Lung (tissue), 12 donors: Measurements from ENCODE around the gene GSAP. TPM values are rescaled to one million over a fixed set of nuclear protein-coding genes. Genes with fewer than 3 reads are reported as not detected.

ENCODE experiments used
- ATAC-seq: fragments of 200-7000 bp; cut with Tn5 transposase; one replicate; pipeline ENCODE4 v1.9.1; 2020; ENCODE audit warnings: moderate number of reproducible peaks; ENCODE audit not compliant: insufficient read depth, low FRiP score
- DNase-seq, 3 donors: peaks; one replicate each; pipeline ENCODE4 v3.0.0-alpha.2; 2013 to 2017
- H3K27ac ChIP-seq, 2 donors: one replicate each; pipeline ENCODE4 v1.5.1; 2013; ENCODE audit warnings: mild to moderate bottlenecking in 2 of 2, moderate library complexity in 2 of 2, control low read depth in 1 of 2, inconsistent platforms in 1 of 2, low read depth in 1 of 2, low read length in 1 of 2
- H3K27me3 ChIP-seq, 3 donors: one replicate each; pipeline ENCODE4 v1.5.1; 2013; ENCODE audit warnings: low read length in 2 of 3; ENCODE audit not compliant: control insufficient read depth in 3 of 3, insufficient read depth in 3 of 3
- H3K36me3 ChIP-seq, 4 donors: one replicate each; pipeline ENCODE4 v1.5.1; 2013; ENCODE audit warnings: low read length in 4 of 4, mild to moderate bottlenecking in 1 of 4, moderate library complexity in 1 of 4; ENCODE audit not compliant: control insufficient read depth in 4 of 4, insufficient read depth in 4 of 4
- H3K4me1 ChIP-seq, 5 donors: one replicate each; pipeline ENCODE4 v1.5.1; 2013; ENCODE audit warnings: low read length in 5 of 5, mild to moderate bottlenecking in 2 of 5, moderate library complexity in 1 of 5; ENCODE audit not compliant: control insufficient read depth in 5 of 5, insufficient read depth in 5 of 5
- H3K4me3 ChIP-seq: one replicate; pipeline ENCODE4 v1.5.1; 2013; ENCODE audit warnings: mild to moderate bottlenecking, control low read depth, moderate library complexity
- H3K9ac ChIP-seq, 2 donors: one replicate each; pipeline ENCODE4 v1.5.1; 2013; ENCODE audit warnings: low read length in 2 of 2, control low read depth in 1 of 2; ENCODE audit not compliant: insufficient read depth in 1 of 2
- H3K9me3 ChIP-seq, 4 donors: one replicate each; pipeline ENCODE4 v1.5.1; 2013; ENCODE audit warnings: low read length in 3 of 4, mild to moderate bottlenecking in 1 of 4, moderate library complexity in 1 of 4; ENCODE audit not compliant: control insufficient read depth in 4 of 4, insufficient read depth in 3 of 4
- CTCF ChIP-seq: IDR thresholded peaks from 2 replicates; pipeline ENCODE4 v1.5.1; 2012; ENCODE audit warnings: mild to moderate bottlenecking; ENCODE audit errors: control extremely low read depth, extremely low read depth
- WGBS, 2 donors: extraction: QIAGEN DNeasy Blood & Tissue Kit; methylation state at CpG; one replicate each; pipeline ENCODE4 v1.1.7; 2013; 5-methylcytosine and 5-hydroxymethylcytosine counted together
- polyA plus RNA-seq, 2 donors: library from polyadenylated mRNA; stranded (reverse); fragments of 200-250 nt; gene quantifications; one replicate each; pipeline ENCODE4 v1.2.1, GENCODE V29; 2013
- total RNA-seq, 2 donors: library from RNA; depleted of rRNA in 1 of 2; stranded (reverse); fragments of >200 nt in 1 of 2; gene quantifications; one replicate each; pipeline ENCODE4 v1.2.1, GENCODE V29; 2014 to 2021
- donor health status: control.
- donor health status: control.
- donor health status: Bipolar disorder and iron deficiency.
- donor health status: healthy.
- donor health status: DM: yes; HTN: yes; CAD: no.

The GSAP gene
- total and polyA plus RNA-seq, 4 donors = 26.4 to 99.3 (median 57.4) TPM

DNA sequence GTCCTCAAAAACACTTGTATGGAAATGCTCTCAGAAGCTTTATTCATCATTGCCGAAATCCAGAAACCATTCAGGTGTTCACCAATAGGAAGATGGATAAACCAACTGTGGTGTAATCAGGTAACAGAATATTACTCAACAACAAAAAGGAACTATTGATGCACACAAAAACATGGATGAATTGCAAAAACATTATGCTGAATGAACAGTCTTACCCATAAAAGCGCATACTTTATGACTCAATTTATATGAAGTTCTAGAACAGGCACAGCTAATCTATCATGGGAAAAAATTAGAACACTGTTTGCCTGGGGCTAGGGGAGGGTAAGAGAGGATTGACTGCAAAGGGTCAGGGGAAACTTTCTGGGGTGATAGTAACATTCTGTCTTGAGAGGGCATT lies 26.9 kb upstream of the GSAP start:
- no peaks in the 10 kb centered on the region for H3K4me1 ChIP-seq
- no peaks in the 10 kb centered on the region for H3K36me3 ChIP-seq
- no peak for TF ChIP-seq CTCF
- H3K9me3 ChIP-seq = no peaks in the 10 kb centered on the region
- no peak overlapping the region for H3K4me3 ChIP-seq
- 55 to 78% methylated on average over 2 of the region's 2 CpGs for WGBS, 2 donors
- H3K27me3 ChIP-seq = no peaks in the 10 kb centered on the region
- ATAC-seq (no peak), DNase-seq (no peak)
- H3K27ac ChIP-seq = no peak overlapping the region
- H3K9ac ChIP-seq = no peak overlapping the region

- Histone ChIP-seq H3K36me3 (no peaks in the 10 kb centered on the region), H3K27ac (no peak overlapping the region), H3K4me3 (no peak overlapping the region), H3K4me1 (no peaks in the 10 kb centered on the region), H3K9me3 (no peaks in the 10 kb centered on the region), H3K27me3 (no peaks in the 10 kb centered on the region), H3K9ac (no peak overlapping the region)
- DNase-seq = no peak
- no peak for ATAC-seq
- WGBS, 2 donors = 56 to 65% methylated on average over 2 of the region's 2 CpGs
- no peak for TF ChIP-seq CTCF
Observed at GRCh38 chr7:77442636-77443035, 26.5 kb upstream of the GSAP start.

DNA sequence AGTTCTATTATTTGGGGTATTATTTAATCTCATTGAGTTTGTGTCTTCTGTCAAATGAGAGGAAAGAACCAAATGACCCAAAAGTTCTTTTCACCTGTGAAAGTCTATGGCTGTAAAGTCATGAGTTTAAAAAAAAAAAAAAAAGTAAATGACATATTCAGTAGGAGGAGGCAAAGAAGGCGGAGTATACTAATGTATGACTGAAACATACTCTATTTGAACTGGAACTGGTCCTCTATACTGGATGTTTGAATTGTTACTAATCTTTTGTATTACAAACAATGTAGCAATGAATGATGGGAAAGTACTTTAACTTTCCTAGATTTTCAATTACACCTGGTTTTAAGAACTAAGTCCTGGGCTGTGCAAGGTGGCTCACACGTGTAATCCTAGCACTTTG lies 24.9 kb upstream of the GSAP start:
- Histone ChIP-seq H3K27ac (no peak overlapping the region), H3K4me1 (no peaks in the 10 kb centered on the region), H3K27me3 (no peaks in the 10 kb centered on the region), H3K36me3 (no peaks in the 10 kb centered on the region), H3K4me3 (no peak overlapping the region), H3K9me3 (no peaks in the 10 kb centered on the region), H3K9ac (no peak overlapping the region)
- ATAC-seq (no peak), DNase-seq (peak in 1 of 3 donors; percentile 23)
- TF ChIP-seq CTCF = no peak
- WGBS, 2 donors = 66 to 79% methylated on average over 2 of the region's 2 CpGs

- Histone ChIP-seq H3K36me3 (no peaks in the 10 kb centered on the region), H3K4me1 (no peaks in the 10 kb centered on the region), H3K4me3 (no peak overlapping the region), H3K9ac (no peak overlapping the region), H3K9me3 (no peaks in the 10 kb centered on the region), H3K27ac (no peak overlapping the region), H3K27me3 (no peaks in the 10 kb centered on the region)
- 40 to 47% methylated on average over 5 of the region's 5 CpGs for WGBS, 2 donors
- peak; percentile 24 for TF ChIP-seq CTCF
- ATAC-seq (peak; percentile 37), DNase-seq (peak; percentile 24 to 53 (median 40))
Observed at GRCh38 chr7:77439572-77439971, 23.4 kb upstream of the GSAP start.
